Measurements from ENCODE around the gene HSCB.

GRCh38 chr22:28710107-28710506 is 31.7 kb upstream of the HSCB start:
- TF ChIP-seq CTCF (IDR thresholded peaks at IDR 0.05; ENCODE audit: insufficient read depth, low read length, poor library complexity, severe bottlenecking) = no peak
- no peak for TF ChIP-seq EZH2phosphoT487 (conservative IDR thresholded peaks at IDR 0.05; ENCODE audit: low read length)
